PC-9 (cell line): ENCODE measurements around the gene GNLY.

ENCODE experiments used
- EZH2 ChIP-seq: fragments of 200-600 bp; sonication (generic); IDR thresholded peaks from 2 replicates; pipeline ENCODE4 v1.8.0; 2017; ENCODE audit warnings: antibody characterized with exemption, low read depth
- TF ChIP-seq, protein P1 (sequence below): fragments of 200-600 bp; sonication (generic); conservative IDR thresholded peaks from 2 replicates; pipeline ENCODE4 v1.6.1; 2017; ENCODE audit warnings: mixed run types, antibody characterized with exemption, mild to moderate bottlenecking, moderate library complexity

GRCh38 chr2:85722519-85722918, 28.4 kb downstream of the GNLY start:
- TF ChIP-seq, protein P1, sequence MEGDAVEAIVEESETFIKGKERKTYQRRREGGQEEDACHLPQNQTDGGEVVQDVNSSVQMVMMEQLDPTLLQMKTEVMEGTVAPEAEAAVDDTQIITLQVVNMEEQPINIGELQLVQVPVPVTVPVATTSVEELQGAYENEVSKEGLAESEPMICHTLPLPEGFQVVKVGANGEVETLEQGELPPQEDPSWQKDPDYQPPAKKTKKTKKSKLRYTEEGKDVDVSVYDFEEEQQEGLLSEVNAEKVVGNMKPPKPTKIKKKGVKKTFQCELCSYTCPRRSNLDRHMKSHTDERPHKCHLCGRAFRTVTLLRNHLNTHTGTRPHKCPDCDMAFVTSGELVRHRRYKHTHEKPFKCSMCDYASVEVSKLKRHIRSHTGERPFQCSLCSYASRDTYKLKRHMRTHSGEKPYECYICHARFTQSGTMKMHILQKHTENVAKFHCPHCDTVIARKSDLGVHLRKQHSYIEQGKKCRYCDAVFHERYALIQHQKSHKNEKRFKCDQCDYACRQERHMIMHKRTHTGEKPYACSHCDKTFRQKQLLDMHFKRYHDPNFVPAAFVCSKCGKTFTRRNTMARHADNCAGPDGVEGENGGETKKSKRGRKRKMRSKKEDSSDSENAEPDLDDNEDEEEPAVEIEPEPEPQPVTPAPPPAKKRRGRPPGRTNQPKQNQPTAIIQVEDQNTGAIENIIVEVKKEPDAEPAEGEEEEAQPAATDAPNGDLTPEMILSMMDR, result no peak
- no peak for TF ChIP-seq EZH2
